Measurements from ENCODE around the gene DDX47.
A peak's percentile ranks its signal among the peaks of the same experiment; 100 is the strongest.
"Not testable (repeated sequence)": the region's sequence is repeated elsewhere in the genome, so short reads cannot be mapped to it uniquely, and the experiment has no call there.

Gene DDX47

GRCh38 chr12:12796928-12797793, 16.0 kb upstream of the DDX47 start:
- no peak for DNase-seq (ENCODE audit: low spot score)

- DNase-seq (ENCODE audit: low spot score): no peak
These were observed 15.4 kb upstream of the DDX47 start for GRCh38 chr12:12797794-12798152.

- no peak for DNase-seq (ENCODE audit: low spot score)
These were observed 14.7 kb upstream of the DDX47 start for GRCh38 chr12:12798480-12798879.

- no peak for DNase-seq (ENCODE audit: low spot score)
These were observed 13.8 kb upstream of the DDX47 start for GRCh38 chr12:12799163-12799920.

- no peak for DNase-seq (ENCODE audit: low spot score)
These were observed 12.6 kb upstream of the DDX47 start for GRCh38 chr12:12800406-12801180.

GRCh38 chr12:12801656-12802055, 11.5 kb upstream of the DDX47 start:
- DNase-seq (ENCODE audit: low spot score): not testable (repeated sequence)

GRCh38 chr12:12803186-12803585, 10.0 kb upstream of the DDX47 start:
- peak; percentile 65 for DNase-seq (ENCODE audit: low spot score)

GRCh38 chr12:12804011-12804410, 9.1 kb upstream of the DDX47 start:
- no peak for DNase-seq (ENCODE audit: low spot score)

- no peak for DNase-seq (ENCODE audit: low spot score)
These were observed 8.7 kb upstream of the DDX47 start for GRCh38 chr12:12804432-12804886.

- no peak for DNase-seq (ENCODE audit: low spot score)
These were observed 6.2 kb upstream of the DDX47 start for GRCh38 chr12:12806784-12807516.

- not testable (repeated sequence) for DNase-seq (ENCODE audit: low spot score)
These were observed 5.6 kb upstream of the DDX47 start for GRCh38 chr12:12807517-12807903.

- peak; percentile 67 for DNase-seq (ENCODE audit: low spot score)
These were observed 5.0 kb upstream of the DDX47 start for GRCh38 chr12:12807970-12808702.

GRCh38 chr12:12810553-12811021, 2.6 kb upstream of the DDX47 start:
- no peak for DNase-seq (ENCODE audit: low spot score)

- no peak for DNase-seq (ENCODE audit: low spot score)
These were observed 1.8 kb upstream of the DDX47 start for GRCh38 chr12:12811343-12811742.

GRCh38 chr12:12812174-12812573, 972 bp upstream of the DDX47 start:
- DNase-seq (ENCODE audit: low spot score): no peak

- no peak for DNase-seq (ENCODE audit: low spot score)
These were observed 477 bp upstream of the DDX47 start for GRCh38 chr12:12812618-12813119.

GRCh38 chr12:12817616-12818015, 4.5 kb downstream of the DDX47 start:
- no peak for DNase-seq (ENCODE audit: low spot score)

- no peak for DNase-seq (ENCODE audit: low spot score)
These were observed 5.6 kb downstream of the DDX47 start for GRCh38 chr12:12818701-12819100.

GRCh38 chr12:12819221-12819620, 6.1 kb downstream of the DDX47 start:
- DNase-seq (ENCODE audit: low spot score): no peak

GRCh38 chr12:12819752-12820311, 6.7 kb downstream of the DDX47 start:
- DNase-seq (ENCODE audit: low spot score): no peak

All from pons (tissue), 1 donor.